Measurements from ENCODE around the gene GPAT2. TPM values are rescaled to one million over a fixed set of nuclear protein-coding genes. Genes with fewer than 3 reads are reported as not detected.
"Not testable (repeated sequence)": the region's sequence is repeated elsewhere in the genome, so short reads cannot be mapped to it uniquely, and the experiment has no call there.

GPAT2 gene
- total RNA-seq, 1 donor from 2014 or later, result 9.8 TPM

DNA sequence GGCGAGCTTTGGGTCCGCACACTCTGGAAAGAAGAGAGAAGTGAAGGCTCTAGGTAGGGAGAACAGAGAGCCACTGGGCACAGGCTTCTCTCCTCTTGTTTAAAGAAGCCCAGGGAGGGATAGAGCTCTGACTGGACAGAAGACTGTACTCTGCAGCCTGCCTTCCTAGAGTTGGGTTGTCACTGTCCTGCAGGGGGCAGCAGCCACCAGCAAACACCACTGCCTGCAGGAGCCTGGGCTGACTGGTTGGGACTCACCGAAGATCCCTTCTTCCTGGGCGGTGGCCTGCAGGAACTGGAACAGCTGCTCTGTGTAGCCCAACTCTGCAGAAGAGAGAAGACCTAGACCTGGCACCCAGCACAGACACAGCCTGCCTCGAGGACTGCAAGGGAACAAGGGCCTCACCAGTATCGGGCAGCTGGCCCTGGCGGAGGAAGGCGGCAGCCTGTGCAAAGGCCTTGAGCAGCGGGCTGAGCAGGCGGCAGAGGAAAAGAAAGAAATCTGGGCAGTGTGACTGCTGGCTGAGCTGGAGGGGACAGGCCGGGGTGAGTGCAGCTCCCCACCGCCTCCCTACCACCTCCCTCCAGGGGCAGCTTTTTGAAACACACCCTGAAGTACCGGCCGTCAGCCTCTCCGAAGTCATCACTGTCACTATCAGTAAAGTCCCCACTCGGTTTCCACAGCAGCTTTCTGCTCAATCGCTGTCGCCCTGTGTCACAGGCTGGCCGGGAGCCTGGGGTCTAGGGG, 11.8 kb downstream of the GPAT2 start:
- intact Hi-C loops (cut with micrococcal nuclease), result not testable (repeated sequence)

DNA sequence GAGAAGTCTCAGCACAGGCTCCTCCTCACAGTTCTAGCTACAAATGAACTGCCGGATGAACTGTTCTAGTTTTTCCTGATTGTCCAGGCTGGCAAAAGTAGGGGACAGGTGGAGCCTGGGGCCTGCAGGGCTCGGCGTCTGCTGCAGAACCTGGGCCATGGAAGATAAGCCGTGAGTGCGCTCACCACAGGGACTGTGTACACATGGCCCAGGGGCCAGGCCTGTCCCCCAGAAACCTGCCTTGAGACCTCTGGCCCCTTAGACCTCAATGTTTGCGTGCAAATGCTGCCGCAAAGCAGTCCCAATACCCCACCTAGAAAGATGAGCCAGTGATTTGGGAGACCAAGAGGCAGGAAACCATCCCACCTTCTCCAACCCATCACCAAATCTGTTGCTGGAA, 12.6 kb downstream of the GPAT2 start:
- intact Hi-C loops (cut with micrococcal nuclease), result not testable (repeated sequence)

DNA sequence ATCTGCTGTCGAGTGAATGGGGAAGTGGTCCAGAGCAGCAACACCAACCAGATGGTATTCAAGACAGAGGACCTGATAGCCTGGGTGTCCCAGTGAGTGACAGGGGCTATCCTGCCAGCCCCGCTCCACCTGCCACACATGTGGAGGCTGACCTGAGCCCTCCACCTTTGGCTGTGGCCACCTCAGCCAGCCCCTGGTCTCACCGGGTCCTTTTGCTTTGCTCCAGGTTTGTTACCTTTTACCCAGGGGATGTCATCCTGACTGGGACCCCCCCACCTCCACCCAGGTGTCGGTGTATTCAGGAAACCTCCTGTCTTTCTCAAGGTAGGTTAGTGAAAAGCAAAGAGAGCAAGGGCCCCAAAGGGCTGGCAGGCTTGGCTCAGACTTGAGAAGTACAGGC, 13.6 kb downstream of the GPAT2 start:
- intact Hi-C loops (cut with micrococcal nuclease), result not testable (repeated sequence)

DNA sequence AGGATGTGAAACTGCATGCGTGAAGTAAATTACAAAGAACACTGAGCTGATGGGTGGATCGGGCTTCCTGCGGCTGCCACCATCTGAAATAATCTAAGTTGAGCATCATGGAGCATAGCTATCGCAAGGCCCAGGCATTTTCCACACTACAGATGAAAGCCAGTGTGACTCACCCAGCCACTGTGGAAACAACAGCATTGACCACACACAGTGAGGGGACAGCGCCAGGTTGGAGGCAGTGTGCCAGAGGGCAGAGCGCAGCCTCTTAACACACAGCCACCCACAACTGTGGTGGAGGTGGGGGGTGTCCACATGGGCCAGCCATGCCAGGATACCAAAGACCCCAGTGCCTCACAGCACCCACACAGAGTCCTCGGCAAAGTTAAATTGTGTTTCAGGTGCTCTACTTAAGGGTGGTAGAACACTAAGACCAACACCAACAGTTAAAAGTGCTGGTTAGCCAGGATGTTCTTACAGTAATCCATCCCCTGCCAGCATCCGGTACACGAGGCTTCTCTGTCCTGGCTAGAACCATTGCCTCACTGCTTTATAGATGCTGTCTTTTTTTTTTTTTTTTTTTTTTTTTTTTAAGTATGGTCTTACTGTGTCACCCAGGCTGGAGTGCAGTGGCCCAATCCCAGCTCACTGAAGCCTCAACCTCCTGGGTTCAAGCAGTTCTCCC, 14.7 kb downstream of the GPAT2 start:
- intact Hi-C loops (cut with micrococcal nuclease), result not testable (repeated sequence)

DNA sequence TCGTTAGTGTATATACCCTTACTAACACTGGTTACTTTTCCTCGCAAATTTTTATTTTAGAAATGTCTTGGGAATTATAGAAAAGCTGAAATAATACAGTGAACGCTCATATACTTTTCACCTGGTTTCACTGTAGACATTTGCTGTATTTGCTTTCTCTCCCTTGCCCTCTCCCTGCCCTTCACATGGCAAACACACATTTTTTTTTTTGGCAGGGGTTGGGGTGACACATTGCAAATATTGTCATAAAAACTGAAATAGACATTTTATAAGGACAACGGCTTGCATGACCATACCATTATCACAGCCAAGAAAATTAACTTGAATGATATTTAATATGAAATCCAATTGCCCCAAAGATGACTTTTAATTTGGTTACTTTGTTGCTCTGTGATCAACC, 18.4 kb downstream of the GPAT2 start:
- intact Hi-C loops (cut with micrococcal nuclease), result not testable (repeated sequence)

DNA sequence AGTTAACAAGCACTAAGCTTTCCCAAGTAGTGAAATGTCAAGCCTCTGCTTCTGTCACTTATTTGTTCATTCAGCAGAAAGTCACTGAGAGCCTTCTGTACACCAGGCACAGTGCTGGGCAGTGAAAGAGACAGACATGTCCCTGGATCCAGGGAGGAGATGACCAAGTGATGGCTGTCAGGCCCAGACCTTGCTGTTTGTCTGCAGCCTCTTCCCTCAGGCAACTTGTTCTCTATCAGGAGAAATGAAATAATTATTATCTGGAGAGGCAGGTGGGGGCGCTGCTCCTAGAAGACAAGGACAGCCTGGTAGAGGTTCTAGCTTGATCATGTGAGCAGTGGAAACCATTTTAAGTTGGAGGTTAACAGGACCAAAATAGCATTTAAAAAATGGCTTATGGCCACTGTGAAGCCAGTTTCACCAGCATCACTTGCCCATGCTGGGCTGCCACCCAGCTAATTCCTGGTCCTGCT, 21.9 kb downstream of the GPAT2 start:
- intact Hi-C loops (cut with micrococcal nuclease), result not testable (repeated sequence)

DNA sequence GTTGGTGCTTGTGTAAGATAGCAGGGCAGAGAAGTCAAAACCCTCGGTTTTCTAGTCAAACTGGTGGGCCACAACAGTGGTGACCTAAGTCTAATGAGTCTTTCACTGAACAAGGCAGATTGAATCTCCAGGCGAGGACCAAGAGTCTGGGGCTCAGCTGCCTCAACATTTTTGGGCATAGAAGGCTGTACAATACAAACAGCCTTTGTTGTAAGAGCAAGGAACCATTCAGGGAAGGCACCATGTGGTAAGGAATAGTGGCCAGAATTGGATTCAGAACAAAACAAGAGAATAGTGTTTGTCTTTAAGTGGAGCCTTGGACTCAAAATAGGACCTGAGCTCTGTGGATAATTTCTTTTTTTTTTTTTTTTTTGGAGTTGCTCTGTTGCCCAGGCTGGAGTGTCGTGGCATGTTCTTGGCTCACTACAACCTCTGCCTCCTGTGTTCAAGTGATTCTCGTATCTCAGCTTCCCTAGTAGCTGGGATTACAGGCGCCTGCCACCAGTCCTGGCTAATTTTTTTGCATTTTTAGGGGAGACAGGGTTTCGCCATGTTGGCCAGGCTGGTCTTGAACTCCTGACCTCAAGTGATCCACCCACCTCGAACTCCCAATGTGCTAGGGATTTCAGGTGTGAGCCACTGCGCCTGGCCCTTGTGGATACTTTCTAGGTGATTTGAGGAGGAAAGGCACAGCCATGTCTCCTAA, 22.5 kb downstream of the GPAT2 start:
- intact Hi-C loops (cut with micrococcal nuclease), result not testable (repeated sequence)

DNA sequence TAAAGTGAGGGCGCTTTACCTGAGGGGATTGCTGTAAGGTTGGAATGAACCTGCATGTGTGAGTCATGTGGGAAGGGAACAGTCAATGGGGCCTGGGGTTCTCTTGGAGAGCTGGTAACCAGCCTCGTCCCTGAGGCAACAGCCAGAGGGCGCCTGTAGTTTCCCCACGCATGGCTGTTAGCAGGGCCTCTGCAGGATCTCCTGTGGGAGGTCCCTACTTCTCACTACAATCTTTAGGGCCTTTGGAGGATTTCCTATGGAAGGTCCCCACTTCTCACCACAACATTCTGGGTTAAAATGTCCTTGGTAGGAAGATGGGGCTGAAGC, 23.6 kb downstream of the GPAT2 start:
- intact Hi-C loops (cut with micrococcal nuclease), result not testable (repeated sequence)

DNA sequence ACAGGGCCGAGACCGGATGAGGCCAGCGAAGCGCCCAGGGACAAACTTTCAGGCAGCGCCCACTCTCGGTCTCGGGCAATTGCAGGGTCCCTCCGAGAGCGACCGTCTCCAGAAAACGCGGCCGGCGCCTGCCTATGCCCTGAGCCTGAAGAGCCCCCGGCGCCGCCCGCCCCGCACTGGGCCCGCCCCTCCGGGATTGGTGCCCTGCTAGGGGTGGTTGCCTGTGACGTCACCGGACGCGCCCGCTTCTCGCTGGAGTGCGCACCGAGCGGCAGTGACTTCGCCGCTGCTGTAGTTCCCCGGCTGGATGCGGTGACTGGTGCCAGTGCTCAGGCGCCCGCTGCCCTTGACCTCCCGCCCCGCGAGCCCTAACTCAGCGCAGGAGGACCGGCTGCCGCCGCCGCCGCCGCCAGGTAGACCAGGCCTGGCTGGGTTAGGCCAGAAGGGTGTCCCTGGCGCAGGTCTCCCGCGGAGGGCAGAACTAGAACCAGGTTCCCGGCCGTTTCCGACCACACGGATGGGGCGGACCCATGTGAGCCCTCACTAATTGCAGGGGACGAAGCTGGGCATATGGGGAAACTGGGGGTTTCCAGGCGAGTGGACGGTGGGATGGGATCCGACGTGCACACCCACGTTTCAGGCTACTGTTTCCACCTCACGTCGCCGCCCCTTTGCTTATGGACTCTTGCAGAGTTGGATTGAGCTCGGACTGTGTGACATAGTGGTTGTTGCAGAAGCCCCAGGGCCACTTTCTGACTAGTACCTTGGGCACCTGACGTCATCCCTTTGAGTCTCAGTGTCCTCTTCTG, 24.2 kb downstream of the GPAT2 start:
- intact Hi-C loops (cut with micrococcal nuclease), result not testable (repeated sequence)

DNA sequence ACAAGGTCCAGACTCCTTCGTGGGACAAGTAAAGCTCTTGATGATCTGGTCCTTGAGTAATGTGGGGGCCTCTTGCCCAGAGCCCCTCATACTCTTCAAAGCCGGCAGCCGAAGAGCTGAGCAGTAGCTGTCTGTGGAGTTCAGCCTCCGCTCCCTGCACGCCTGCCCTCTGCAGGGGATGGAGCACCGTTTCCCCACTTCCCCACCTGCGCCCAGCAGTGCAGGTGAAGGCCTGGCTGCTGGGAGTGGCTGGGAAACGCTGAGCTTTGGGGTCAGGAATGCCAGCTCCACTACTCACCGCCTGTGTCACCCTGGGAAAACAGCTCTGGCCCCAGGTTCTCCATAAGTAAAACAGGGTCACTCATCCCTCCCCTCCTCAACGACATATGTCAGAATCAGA, 24.9 kb downstream of the GPAT2 start:
- intact Hi-C loops (cut with micrococcal nuclease), result not testable (repeated sequence)

DNA sequence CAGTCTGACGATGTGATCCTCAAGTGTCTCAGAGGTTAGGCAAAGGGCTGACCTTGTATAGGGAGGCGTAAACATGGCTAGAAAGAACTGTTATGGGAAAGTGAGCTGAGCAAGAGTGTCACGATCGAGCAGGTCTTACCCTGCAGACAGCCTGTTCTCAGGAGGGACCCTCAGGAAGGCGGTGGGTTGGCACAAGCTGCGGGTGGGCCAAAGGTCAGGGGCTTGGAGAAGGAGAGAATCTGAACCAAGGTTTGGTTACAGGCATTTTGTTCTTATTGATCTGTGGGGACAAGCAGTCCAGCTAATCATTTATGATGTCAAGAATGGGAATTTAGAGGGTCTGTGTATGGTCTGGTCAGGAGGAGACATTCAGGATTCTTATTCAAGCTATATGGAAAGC, 26.7 kb downstream of the GPAT2 start:
- intact Hi-C loops (cut with micrococcal nuclease), result not testable (repeated sequence)

DNA sequence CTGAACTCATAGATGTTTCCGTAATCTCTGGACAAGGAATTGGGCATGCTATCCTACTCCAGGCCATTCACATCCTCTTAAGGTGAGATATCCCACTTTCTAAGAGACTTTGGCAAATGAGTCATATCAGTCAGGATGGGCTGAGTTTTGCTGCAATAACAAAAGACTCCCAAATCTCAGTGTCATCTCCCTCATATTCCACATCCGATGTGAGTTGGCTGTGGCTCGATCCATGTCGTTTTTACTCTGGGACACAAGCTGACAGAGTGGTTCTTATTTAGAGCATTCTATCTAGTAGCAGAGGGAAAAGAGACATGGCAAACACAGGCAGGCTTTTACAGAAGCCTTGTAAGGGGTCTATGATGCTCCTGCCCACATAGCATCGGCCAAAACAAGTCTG, 28.5 kb downstream of the GPAT2 start:
- intact Hi-C loops (cut with micrococcal nuclease), result not testable (repeated sequence)

DNA sequence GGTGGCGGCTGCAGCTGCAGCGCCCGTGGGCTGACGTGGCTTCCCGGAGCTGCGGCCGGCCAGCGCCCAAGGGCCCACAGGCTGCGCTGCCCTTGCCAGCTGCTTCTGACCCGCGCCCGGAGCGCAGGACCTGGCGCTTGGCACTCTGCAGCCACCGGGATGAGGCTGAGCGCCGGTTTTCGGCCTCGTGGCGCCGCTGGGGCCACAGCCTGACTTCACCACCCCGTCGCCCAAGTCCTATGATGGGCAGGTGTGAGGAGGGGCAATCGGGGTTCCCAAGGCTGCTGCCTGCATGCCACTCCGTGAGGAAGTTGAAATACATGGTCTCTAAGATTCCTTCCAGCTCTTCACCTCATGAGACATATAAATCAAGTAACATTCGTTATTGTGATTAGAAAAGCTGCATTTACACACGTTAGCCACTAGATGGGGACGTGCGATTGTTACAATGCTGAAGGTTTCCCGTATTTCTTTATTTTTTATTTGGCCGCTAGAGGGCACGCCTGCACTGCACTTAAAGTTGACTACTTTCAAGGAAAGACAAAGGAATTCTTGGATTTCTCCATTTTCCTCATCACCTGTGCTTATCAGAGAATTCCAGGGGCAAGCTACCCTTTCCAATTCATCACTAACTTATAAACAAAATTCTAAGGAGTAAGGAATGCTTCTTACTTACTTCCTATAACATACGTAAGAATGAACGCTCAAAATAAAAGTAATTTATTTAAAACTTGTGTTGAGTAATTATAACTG, 42.0 kb downstream of the GPAT2 start:
- intact Hi-C loops (cut with micrococcal nuclease), result loop anchor here (1.0 to 2.0 kb wide), 3 partner anchors 125 to 274 kb away; partner anchors contain the start of gene CIAO1

DNA sequence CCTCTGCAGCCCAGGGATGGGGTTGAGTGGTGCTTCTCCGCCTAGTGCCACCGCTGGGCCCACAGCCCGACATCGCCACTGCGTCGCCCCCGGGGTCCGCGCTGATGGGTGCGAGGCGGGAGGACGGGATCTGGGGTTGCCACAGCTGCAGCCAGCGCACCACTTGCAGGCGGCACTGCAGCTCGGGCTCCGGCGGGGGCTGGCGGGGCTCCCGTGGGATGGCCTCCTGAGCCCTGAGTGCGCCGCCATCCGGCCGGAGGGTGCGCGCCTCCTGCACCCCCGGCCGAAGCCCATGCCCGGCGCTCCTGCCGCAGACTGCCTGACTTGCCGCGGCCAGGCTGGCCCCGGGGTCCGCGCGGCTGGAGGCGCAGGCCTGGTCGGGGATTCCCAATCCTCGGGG, 42.6 kb downstream of the GPAT2 start:
- intact Hi-C loops (cut with micrococcal nuclease), result loop anchor here (1.0 to 2.0 kb wide), 3 partner anchors 125 to 275 kb away; partner anchors contain the start of gene CIAO1

DNA sequence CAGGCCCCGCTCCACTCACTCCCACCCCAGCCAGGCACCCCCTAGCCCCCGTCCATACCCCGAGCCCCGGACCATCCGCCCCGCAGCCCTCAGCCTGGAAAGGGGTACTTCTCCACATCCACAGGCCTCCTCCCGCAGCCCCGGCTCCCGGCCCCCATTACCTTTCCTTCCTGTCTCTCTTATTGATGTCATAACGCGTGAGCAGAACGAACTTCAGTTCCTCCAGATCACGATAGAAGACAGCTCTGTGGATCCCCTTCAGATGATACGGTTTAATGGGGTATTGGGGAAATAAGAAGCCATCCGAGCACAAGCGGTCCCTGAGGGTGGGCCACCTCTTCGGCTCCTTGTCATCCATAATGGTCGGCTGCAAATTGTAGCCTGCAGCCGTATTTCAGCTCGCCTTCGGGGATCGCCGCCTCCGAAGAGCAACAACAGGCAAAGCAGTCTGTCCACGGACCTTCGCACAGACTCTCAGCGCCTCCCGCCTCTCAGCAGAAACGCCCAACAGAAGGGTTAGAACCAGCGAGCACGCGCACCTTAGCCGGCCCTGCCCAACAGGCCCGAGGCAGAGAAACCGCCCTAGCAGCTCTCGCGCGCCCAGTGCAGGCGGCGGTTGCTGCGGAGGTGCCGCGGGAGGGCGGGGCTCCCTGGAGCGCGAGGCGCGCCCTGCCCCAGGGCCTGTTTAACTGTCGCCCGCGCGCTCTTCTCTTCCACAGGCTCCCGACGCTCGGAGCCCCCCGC, 43.2 kb downstream of the GPAT2 start, which contains the start of gene ANKRD36C:
Gene ANKRD36C (minus strand): TSS at position 474 of the 744 bp plus-strand sequence. CDS start 116 bp downstream, at position 358.
- intact Hi-C loops (cut with micrococcal nuclease), result loop anchor here (1.0 to 2.0 kb wide), 3 partner anchors 126 to 275 kb away; partner anchors contain the start of gene CIAO1

DNA sequence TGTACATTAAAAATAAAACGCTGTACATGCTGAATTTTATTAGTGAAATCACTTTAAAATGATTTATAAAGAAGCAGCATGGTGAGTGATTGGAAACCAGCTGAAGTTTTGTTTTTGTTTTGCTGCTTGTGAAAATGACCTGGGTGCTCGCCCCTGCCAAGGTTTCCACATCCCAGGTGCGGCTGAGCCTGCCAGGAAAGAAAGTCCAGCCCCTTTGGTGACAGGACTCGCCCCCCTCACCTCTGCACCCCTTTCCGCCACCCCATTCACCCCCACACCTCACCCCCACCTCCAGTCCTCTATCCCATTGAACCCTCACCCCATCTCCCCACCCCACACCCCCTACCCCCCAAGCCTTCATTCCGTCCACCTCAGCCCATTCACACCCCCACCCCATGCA, 43.8 kb downstream of the GPAT2 start:
- intact Hi-C loops (cut with micrococcal nuclease), result not testable (repeated sequence)
